ENCODE measurements around the gene UBE2QL1. TPM values are rescaled to one million over a fixed set of nuclear protein-coding genes. Genes with fewer than 3 reads are reported as not detected.

Gene UBE2QL1
- total RNA-seq, 1 experiment from 2014 or later = 0.11 TPM

DNA sequence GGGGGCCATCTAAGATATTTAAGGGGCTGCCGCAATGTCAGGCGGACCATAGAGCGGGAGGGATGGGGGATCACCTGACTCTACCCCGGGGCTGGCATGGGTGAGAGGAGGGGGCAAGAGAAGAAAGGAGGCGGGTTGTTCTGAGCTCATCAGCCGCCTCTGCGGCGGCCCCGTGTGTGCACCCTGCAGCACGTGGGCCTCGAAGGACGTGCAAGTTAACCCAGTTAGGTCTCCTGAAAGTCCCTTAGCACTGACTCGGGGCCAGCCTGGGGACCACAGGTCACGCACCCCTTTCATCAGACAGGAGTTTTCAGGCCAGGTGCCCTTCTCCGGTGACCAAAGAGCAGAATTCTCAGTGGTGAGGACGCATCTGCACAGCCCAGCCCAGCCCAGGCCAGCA lies 58.0 kb downstream of the UBE2QL1 start:
- H3K27ac ChIP-seq (ENCODE audit: insufficient read length, low read depth, low read length) = no peak overlapping the region
- no peaks in the 10 kb centered on the region for H3K27me3 ChIP-seq (ENCODE audit: insufficient read depth, low read length)
- no peaks in the 10 kb centered on the region; a peak in 1 of 7 replicates for H3K36me3 Mint-ChIP-seq (ENCODE audit: insufficient read depth in 1 of 3, low read depth in 3 of 3)
- no peak overlapping the region for H3K4ac ChIP-seq (ENCODE audit: low read depth, low read length)
- no peak overlapping the region for H2AFZ ChIP-seq (ENCODE audit: low read length)
- no peak for DNase-seq
- no peak overlapping the region for H2BK120ac ChIP-seq (ENCODE audit: low read depth, low read length, poor library complexity, severe bottlenecking)
- no peak overlapping the region for H4K91ac ChIP-seq (ENCODE audit: insufficient read length, low read depth, low read length)
- no peak overlapping the region for H3K14ac ChIP-seq (ENCODE audit: insufficient read depth, low read length)
- H4K8ac ChIP-seq (replicated peaks; ENCODE audit: insufficient read length, low read depth, low read length) = no peak overlapping the region
- no peak overlapping the region for H3T11ph ChIP-seq (ENCODE audit: low read length)
- H3K18ac ChIP-seq (ENCODE audit: insufficient read length, low read depth, low read length) = no peak overlapping the region
- no peak overlapping the region for H3K4me2 ChIP-seq (ENCODE audit: insufficient read depth, insufficient read length, low read length)
- H3K56ac ChIP-seq (ENCODE audit: insufficient read length, low read depth, low read length) = no peak overlapping the region
- no peak overlapping the region for H3K9ac ChIP-seq (ENCODE audit: extremely low read depth, insufficient read length, low read length)
- no peaks in the 10 kb centered on the region for H3K79me1 ChIP-seq (ENCODE audit: insufficient read depth, low read depth, low read length, poor library complexity, severe bottlenecking)
- H3K27me3 Mint-ChIP-seq (ENCODE audit: low read depth) = peaks cover 4% of the 10 kb centered on the region
- no peak overlapping the region for H2AK5ac ChIP-seq (ENCODE audit: insufficient read length, low read length)
- H3K9me3 Mint-ChIP-seq = peaks cover 0 to 2% of the 10 kb centered on the region in 2 experiments; a peak in 2 of 5 replicates
- no peak overlapping the region for H2BK20ac ChIP-seq (ENCODE audit: low read depth, low read length, poor library complexity, severe bottlenecking)
- H3K4me1 ChIP-seq (ENCODE audit: insufficient read depth, low read length) = no peaks in the 10 kb centered on the region
- no peaks in the 10 kb centered on the region for H3K4me1 Mint-ChIP-seq
- no peaks in the 10 kb centered on the region for H4K20me1 ChIP-seq (ENCODE audit: control insufficient read depth, insufficient read depth, insufficient read length)
- no peak overlapping the region for H3K23ac ChIP-seq (ENCODE audit: insufficient read length, low read depth, low read length)
- peaks cover 3% of the 10 kb centered on the region for H3K23me2 ChIP-seq (ENCODE audit: insufficient read length, low read depth, low read length, poor library complexity, severe bottlenecking)
- no CpG with 5 or more reads among the region's 16 CpGs for WGBS (ENCODE audit: extremely low coverage, insufficient read length, low lambda C conversion rate)
- no peak overlapping the region for H3K4me3 Mint-ChIP-seq
- no peak overlapping the region for H2BK5ac ChIP-seq (ENCODE audit: insufficient read length, low read length)
- H3K27ac Mint-ChIP-seq = no peak overlapping the region
- no peaks in the 10 kb centered on the region for H3K9me3 ChIP-seq (ENCODE audit: control insufficient read depth, low read depth, low read length)
- TF ChIP-seq CTCF (conservative IDR thresholded peaks at IDR 0.05) = no peak
- H2BK12ac ChIP-seq (ENCODE audit: insufficient read length, low read depth, low read length) = no peak overlapping the region
- H3K79me2 ChIP-seq (ENCODE audit: insufficient read depth, low read length) = no peaks in the 10 kb centered on the region
- no peak overlapping the region for H2BK15ac ChIP-seq (ENCODE audit: low read depth, low read length)
- no peak overlapping the region for H4K5ac ChIP-seq (ENCODE audit: insufficient read length, low read depth, low read length)
